T-helper 1 cell treated with Interleukin-12 subunit alpha and Interleukin-12 subunit beta and Interleukin-4 antibody, amounts not matched to agents 30 ng/mL and 1 ng/mL, for 36 hours (primary cell): ENCODE results near the gene GTPBP1. TPM values are rescaled to one million over a fixed set of nuclear protein-coding genes. Genes with fewer than 3 reads are reported as not detected.

ENCODE experiments used
- intact Hi-C: fragments of 100-400 bp; cut with micrococcal nuclease; formaldehyde crosslinking; loops from one replicate; pipeline ENCODE4 v1.15.1; 2024
- total RNA-seq: library from RNA; stranded (reverse); gene quantifications from 2 replicates; pipeline ENCODE4 v1.2.3, GENCODE V29; 2022

GTPBP1 gene
- 99.9 and 104 TPM in 2 replicates for total RNA-seq

DNA sequence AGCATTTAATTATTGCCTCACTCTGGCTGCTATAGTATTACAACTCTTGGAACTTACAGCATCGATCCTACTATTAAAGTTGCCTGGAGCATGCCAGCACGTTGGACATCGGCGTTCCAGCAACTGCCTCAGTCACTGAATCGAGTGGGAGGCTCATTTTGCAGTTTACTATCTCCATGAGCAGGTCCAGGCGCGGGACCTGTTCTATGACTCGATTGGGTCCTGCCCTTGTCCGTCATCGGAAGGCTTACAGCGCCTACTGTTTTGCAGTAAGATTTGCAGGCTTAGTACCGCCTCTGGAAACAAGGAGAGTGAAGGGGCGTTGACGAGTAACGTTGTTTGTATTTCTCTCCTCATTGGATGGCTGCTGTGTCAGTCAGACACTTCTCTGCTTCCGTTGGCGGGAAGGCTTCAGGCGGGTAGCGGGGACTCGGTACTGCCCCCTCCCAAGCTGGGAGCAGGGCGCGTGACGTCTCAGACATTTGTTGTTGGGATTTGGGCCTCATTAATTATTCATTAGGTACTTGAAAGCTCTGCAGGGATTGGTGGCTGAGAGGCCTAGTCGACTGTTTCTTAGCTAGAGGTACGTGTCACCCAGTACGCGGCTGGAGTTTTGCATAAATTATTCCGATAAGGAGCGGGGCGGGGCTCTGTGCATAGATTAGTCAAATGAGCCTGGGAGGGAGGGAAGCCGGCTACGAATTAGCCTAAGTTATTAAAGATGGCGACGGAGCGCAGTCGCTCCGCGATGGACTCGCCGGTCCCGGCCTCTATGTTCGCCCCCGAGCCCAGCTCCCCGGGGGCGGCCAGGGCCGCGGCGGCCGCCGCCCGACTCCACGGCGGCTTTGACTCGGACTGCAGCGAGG is at the start of gene GTPBP1:
GTPBP1 (plus strand) TSS at position 710 of the 866 bp plus-strand sequence; CDS start at position 722, 12 bp downstream.
- intact Hi-C loops: loop anchor here (1.0 to 5.0 kb wide), 16 partner anchors 24 to 817 kb away; partner anchors contain the start of genes ATF4, CBX6, CBX7 and CBY1

- intact Hi-C loops: loop anchor here (1.0 to 2.0 kb wide), 8 partner anchors 25 to 704 kb away; partner anchors contain the start of genes C22orf23, DDX17, DMC1 and DNAL4
Observed at GRCh38 chr22:38656256-38657044, 49.3 kb upstream of the GTPBP1 start, which contains the start of the genes CBY1 and FAM227A. TSS of gene CBY1 (plus strand) at chr22:38656638. CDS start at chr22:38668055, 11,417 bp downstream. TSS of gene FAM227A (minus strand) at chr22:38656392. CDS start at chr22:38650168, 6,224 bp downstream.

DNA sequence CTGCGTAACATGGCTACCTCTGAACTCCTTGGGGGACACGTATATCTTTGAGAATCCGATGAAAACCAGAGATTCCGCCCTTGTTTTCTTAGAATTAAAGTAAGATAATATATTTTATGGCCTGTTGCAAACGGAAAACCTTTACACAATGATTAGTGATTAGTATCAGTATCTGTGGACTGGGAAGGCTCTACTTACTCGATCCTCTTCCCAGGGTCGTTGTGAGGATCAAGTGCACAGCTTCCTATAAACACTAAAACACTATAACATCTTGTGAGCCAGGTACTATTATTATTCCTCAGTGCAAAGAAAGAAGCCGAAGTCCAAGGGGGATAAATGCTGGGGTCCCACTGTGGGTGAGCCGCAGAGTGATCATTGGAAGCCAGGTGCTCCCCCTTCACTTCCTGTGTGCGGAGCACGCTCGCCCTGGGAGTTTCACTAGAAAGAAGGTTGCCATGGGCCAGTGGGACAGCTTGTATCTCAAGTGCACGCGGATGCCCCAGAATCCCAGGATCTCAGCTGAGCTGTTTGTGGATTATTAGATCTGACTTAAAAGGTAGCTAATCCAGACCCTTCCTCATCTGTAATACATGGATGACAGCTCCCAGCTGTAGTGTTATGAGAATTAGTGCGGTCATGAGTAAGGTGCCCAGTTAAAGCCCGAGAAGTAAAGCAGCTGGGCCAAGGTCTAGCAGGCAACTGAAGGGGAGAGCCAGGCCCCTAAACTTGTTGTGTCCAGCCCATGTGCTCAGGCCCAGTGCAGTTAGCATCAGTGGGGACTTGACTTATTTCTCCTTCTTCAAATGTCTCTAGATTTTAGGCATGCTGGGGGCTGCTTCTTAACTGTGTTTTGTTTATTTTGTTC is 48.5 kb upstream of the GTPBP1 start:
- intact Hi-C loops: loop anchor here (1.0 to 2.0 kb wide), 4 partner anchors 24 to 704 kb away; partner anchors contain the start of genes C22orf23, DNAL4, POLR2F and TOMM22

DNA sequence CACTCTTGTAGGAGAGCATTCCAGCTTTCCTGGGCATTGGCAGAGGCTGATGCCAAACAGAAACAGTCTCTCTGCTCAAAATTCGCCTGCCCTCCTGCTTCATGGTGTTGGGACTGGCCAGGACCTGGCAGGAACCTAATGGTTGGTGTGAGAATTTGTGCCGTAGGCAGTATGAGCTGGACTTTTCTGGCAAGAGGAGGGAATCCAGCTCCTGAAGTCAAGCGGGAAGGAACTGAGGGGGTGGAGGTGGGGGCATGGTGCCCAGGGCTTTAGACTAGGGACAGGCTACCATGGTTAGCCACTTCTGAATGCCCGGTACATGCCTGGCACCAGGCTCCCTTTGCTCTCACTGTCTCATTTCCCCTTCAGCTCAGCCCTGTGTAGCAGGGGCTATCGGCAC is 30.9 kb upstream of the GTPBP1 start:
- intact Hi-C loops: no loop called here

DNA sequence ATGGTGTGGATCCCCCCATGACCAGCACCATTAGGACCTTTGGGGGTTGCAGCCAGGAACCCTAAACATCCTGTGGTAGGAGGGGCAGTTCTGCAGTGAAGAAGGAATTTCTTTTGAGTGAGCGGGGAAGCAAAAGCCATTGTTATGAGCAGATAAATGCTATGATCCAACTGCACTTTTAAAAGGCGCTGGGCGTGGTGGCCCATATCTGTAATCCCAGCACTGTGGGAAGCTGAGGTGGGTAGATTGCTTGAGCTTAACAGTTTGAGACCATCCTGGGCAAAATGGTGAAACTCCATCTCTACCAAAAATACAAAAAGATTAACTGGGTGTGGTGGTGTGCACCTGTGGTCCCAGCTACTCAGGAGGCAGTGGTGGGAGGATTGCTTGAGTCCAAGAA is 29.9 kb upstream of the GTPBP1 start:
- intact Hi-C loops: no loop called here

GRCh38 chr22:38681582-38682335 is 24.0 kb upstream of the GTPBP1 start, which contains the start of gene TOMM22:
TSS of gene TOMM22 (plus strand) at chr22:38681957. CDS start at chr22:38681979, 22 bp downstream.
- intact Hi-C loops: loop anchor here (1.0 kb wide), 6 partner anchors 15 to 175 kb away; partner anchors contain the start of genes DDX17, DMC1, GTPBP1 and JOSD1

DNA sequence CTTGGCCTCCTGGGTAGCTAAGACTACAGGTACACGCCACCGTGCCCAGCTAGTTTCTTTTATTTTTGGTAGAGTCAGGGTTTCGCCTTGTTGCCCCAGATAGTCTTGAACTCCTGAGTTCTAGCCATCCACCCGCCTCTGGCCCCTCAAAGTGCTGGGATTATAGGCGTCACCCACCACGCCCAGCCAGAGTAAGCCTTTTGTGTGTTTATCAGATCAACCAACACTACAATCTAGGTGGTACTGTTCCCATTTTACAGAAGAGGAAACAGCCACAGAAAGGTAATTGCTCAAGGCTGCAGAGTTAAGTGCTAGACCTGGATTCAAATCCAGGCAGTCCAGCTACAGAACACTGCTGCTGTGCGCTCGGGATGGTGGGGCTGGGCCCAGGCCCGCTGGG is 20.8 kb upstream of the GTPBP1 start:
- intact Hi-C loops: no loop called here

DNA sequence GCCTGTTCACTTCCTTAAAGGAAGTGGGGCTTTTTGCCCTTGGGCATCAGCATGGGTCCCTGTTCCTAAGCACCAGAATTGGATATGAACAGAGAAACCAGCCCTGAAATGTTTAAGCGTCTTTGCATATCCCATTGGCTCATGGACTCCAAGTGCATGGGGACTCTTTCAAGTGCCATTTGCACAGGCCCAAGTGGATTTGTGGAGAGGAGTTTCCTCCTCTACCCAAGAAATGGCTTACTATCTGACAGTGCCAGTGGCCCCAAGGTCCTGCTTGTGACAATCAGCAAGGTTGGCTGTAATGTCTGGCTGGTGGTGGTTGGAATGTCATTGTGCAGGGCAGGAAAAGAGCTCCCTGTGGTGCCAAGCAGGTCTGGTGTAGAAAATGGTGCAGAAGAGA is 20.0 kb upstream of the GTPBP1 start:
- intact Hi-C loops: no loop called here

DNA sequence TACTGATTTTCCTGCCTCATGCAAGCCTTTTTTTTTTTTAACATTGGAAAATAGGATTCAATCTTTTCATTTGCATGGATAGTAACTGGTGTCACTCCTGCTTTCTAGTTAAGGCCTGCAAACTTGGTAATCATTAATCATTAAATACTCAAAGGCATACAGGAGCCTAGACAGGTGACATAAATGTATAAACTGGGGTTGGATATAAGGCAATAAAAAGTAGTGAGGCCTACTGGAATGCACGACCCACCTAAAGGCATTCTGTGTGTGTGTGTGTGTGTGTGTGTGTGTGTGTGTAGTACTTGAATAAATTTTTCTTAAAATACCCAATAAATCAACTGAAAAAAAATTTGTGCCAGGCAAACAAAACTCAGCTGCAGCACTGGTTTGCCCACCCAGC is 16.1 kb upstream of the GTPBP1 start:
- intact Hi-C loops: no loop called here

DNA sequence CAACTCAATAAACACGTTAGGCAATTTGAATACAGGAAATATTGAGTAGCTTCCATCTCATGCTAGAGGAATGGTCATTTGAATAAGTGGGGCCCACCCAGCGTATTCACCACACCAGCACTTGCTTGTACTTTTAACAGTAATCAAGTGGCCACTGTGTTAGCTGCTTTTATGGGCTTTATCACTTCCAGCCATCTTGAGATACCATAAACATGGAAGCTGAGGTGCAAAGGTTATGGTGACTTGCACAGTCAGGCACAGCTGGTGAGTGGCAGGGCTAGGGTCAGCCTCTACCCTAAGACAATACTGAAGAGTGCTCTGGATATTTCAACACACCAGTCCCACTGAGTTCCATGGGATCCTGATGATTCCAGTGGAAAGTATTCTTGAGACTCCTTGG is 11.7 kb upstream of the GTPBP1 start:
- intact Hi-C loops: no loop called here

DNA sequence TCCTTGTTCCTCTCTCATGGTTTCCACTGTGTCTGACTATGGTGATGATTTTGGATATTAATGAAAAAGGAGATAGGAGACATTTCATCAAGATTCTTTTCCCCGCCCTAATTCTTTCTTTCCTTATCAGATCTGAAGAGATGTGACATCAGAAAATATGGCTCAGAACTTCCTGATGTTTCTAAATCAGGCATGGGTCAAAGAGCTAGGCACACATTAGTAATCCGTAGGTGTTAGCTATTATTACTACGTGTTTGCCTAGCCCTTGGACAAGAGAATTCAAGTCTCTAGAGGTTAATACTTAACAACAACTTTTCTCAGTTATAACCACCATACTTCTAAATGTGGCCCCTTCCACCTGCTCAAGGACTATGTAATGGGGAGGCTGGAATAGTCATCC is 10.8 kb upstream of the GTPBP1 start:
- intact Hi-C loops: no loop called here

DNA sequence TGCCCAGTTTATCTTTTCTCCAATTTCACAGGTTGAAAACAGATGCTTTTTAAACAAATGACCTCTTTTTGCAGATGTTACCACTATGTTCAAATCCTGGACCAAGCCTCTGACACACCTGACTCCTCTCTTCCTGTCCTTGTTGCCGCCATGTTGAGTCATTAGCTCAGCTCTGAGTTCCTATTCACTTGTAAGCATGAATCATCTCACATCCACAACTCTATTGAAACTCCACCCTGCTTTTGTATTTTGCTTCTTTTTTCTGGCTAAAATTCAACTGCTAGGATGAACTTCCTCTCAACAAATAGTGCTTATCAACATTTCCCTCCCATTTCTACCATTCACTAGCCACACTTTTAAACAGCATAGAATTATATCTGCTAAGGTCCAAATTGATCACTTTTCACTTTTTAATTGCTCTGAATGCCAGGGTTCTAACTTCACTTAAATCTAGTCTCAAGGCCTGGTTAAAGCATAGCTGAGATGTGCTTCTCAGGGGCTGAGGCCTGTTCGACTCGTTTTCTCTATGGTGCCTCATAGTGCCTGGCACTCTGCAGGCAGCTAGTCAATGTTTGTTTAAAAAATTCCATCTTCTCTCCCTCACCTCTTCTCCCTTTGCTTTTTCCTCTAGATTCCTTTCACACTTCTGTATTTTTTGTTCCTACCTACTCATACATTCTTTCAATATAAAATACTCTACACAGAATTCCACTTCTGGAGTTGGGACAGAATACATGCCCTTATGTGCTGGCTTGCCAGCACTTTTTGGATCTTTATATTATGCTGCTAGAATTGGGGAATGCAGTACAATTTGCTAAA is 8.9 kb upstream of the GTPBP1 start:
- intact Hi-C loops: loop anchor here (1.0 kb wide), 1 partner anchor 16 kb away; the partner anchor contains the start of gene TOMM22

DNA sequence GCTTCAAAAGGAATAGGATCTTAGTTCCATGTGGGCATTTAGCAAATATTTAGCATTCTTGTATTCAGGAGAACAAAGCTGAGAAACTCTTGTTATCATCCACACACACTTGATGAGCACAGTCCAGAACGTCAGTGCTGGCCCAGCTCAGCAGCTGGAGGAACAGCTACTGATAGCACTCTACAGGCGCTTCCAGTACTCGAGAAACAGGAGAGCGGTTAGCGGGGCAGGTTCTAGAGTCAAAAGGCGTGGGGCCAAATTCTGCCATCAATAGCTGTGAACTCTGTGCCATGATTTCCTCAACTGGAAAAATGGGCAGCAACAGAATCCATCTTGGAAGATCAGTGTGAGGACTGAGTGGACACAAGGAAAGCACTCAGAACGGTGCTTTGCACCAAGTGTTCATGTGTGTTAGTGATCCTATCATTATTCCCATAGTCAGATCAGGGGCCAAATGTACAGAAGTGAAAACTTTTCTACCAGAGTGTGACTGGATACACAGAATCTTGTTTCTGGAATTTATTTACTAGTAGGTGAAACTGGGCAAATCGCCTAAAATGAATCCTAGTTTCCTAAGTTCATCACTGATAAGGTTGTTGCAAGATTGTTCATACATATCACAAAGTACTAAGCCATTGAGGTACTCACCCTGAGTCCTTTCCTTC is 8.2 kb upstream of the GTPBP1 start:
- intact Hi-C loops: no loop called here

GRCh38 chr22:38698407-38699094 is 7.2 kb upstream of the GTPBP1 start:
- intact Hi-C loops: no loop called here

DNA sequence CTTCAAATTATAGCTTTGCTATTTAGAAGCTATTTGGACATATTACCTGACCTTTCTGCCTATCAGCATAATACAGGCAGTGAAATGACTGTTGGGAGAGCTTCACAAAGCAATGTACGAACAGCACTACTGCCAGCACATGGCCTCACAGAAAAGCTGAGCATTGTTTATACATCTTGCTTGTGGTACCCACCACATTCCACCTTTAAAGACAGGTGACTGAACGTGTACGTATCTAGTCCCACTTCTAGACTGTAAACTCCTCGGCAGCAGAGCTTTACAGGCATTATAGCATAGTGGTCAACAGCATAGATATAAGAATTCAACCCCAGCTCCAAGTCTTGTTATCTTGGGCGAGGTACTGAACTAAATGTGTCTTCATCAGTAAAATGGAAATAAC is 6.6 kb upstream of the GTPBP1 start:
- intact Hi-C loops: no loop called here

- intact Hi-C loops: loop anchor here (1.0 to 2.0 kb wide), 2 partner anchors 18 to 1477 kb away; partner anchors contain the start of genes TNRC6B and TOMM22
Observed at GRCh38 chr22:38699784-38700183, 6.0 kb upstream of the GTPBP1 start.

DNA sequence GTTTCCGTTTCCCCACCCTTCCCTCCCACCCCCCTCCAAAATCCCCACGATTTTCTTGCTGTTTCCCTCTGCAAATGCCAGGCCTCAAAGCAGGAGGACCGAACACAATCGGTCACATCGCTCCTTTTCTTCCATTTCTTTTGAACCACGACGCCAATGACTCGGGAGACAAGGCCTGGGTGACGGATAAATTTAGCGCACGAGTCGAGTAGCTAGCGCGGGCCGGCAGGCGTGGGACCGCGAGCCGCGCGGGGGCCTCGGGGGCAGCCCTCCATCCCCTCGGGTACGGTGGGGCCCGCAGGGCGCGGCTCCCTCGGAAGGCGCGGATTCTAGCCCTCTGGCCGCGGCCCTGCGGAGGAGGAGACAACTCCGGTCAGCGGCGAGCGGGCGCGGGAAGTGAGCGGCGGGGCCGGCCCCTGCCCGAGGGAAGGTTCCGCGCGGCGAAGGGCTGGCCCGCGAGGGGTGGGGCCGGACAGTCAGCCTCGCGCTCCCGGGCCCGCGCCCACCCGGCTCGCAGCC is 5.4 kb upstream of the GTPBP1 start:
- intact Hi-C loops: loop anchor here (1.0 to 2.0 kb wide), 2 partner anchors 19 to 1476 kb away; partner anchors contain the start of genes TNRC6B and TOMM22
